Adrenal gland (tissue), 12 donors: ENCODE data around the gene JARID2. TPM values are rescaled to one million over a fixed set of nuclear protein-coding genes. Genes with fewer than 3 reads are reported as not detected.

Experiments
- DNase-seq, 7 donors: peaks; one replicate each; pipeline ENCODE4 v3.0.0-alpha.2; 2019 to 2020
- H3K27ac ChIP-seq, 5 donors: fragments of 200-600 bp; sonication (generic) in 4 of 5; 1 replicate in 3 of 5; 2 replicates in 2 of 5; pipeline versions ENCODE4 v1.5.1 to v1.8.0; 2016 to 2020; ENCODE audit warnings: mild to moderate bottlenecking in 1 of 5
- H3K27me3 ChIP-seq: fragments of 200-600 bp; 2 replicates; pipeline ENCODE4 v1.8.0; 2021
- H3K36me3 ChIP-seq, 2 donors: fragments of 200-600 bp; replicated peaks in 1 of 2; 1 replicate in 1 of 2; 2 replicates in 1 of 2; pipeline versions ENCODE4 v1.5.1 to v1.8.0; 2018 to 2022
- H3K4me1 ChIP-seq, 2 donors: fragments of 200-600 bp; replicated peaks in 1 of 2; 1 replicate in 1 of 2; 2 replicates in 1 of 2; pipeline versions ENCODE4 v1.5.1 to v1.8.0; 2018 to 2021
- H3K4me3 ChIP-seq, 4 donors: fragments of 200-600 bp; sonication (generic) in 3 of 4; one replicate each; pipeline ENCODE4 v1.5.1; 2016 to 2018
- H3K9me3 ChIP-seq, 3 donors: fragments of 200-600 bp; sonication (generic) in 1 of 3; replicated peaks in 1 of 3; 1 replicate in 2 of 3; 2 replicates in 1 of 3; pipeline versions ENCODE4 v1.5.1 to v1.8.0; 2016 to 2021
- POLR2A ChIP-seq, 2 donors: fragments of 450-650 bp; IDR thresholded peaks; one replicate each; pipeline ENCODE4 v1.6.1; 2017; ENCODE audit warnings: antibody characterized with exemption in 2 of 2, mild to moderate bottlenecking in 2 of 2, moderate library complexity in 1 of 2
- WGBS, 4 donors: extraction: QIAGEN DNeasy Blood & Tissue Kit in 2 of 4; methylation state at CpG; one replicate each; pipeline versions ENCODE4 v1.1.5 to v1.1.7; 2013 to 2017; 5-methylcytosine and 5-hydroxymethylcytosine counted together
- intact Hi-C, 2 donors: fragments of 100-400 bp; cut with DNase I; formaldehyde crosslinking; loops; one replicate each; pipeline versions ENCODE4 v1.14.1 to v1.15.0; 2022 to 2023
- polyA plus RNA-seq, 3 donors: library from polyadenylated mRNA; stranded (reverse); fragments of 200-250 nt in 2 of 3; fragments of 350-450 nt in 1 of 3; fragmentation: Illumina TruSeq in 1 of 3; extraction: RNeasy Lipid Tissue Mini Kit (QIAGEN cat#74804) in 1 of 3; gene quantifications; one replicate each; pipeline ENCODE4 v1.2.3, GENCODE V29; 2013 to 2014
- total RNA-seq, 9 donors: library from RNA; depleted of rRNA in 4 of 9; stranded (reverse); fragments of >200 nt in 4 of 9; fragments of 120-200 nt in 1 of 9; fragmentation: NEBNext Ultra II Directional in 1 of 9; extraction: Animal tissue kit (Norgen Biotek cat#: 25700) in 1 of 9; gene quantifications; one replicate each; pipeline versions ENCODE4 v1.1.0 to v1.2.4, GENCODE V29; 2013 to 2023
- TF ChIP-seq, protein P1 (sequence below), 6 experiments: fragments of 450-650 bp in 4 of 6; fragments of 200-600 bp in 2 of 6; sonication (generic) in 1 of 6; IDR thresholded peaks; 1 replicate in 5 of 6; 2 replicates in 1 of 6; pipeline versions ENCODE4 v1.5.1 to v1.8.0; 2016 to 2021; ENCODE audit warnings: antibody characterized with exemption in 6 of 6, mild to moderate bottlenecking in 2 of 6, moderate library complexity in 1 of 6
- donor health status: healthy with polysubstance abuse.
- donor health status: Bipolar disorder and iron deficiency.
- donor health status: DM: yes; HTN: yes; CAD: no.
- donor health status: DM: no; HTN: no; CAD: no.
- donor health status: DM: no; HTN: no; CAD: no.
- donor health status: DM: yes; HTN: yes; CAD: no.

Gene JARID2
- total and polyA plus RNA-seq, 12 donors: 3.0 to 13.6 (median 8.2) TPM

DNA sequence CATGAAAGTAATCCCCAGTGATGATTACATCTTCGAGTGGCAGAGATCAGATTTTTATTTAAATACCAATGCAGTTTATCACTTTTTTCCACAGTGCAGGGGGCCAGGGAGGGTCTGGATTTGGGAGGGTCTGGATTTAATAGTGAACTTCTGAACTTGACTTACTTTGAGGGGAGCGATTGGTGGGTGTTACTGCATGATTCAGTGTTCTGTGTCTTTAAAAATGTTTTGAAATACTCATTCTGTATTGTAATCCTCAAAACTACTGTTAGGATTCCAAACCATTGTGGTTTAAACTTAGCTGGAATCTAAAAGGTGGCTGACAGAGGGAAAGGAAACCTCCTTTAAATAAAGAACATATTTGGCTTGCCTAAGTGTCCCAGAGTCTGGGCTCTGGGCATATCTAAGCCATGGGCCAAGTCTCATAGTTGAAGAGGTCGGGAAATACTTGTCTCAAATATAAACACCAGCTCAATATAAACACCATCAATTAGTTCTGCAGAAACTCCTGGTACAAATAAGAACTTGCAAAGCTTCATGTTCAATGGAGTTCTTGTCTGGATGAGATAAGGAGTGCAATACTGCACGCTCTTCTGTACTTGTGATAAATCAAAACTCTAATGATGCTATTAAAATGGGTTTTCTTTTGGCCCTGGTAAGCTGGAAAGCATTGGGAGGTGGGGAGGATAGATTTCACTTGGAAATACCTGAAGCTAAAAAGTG is 14.4 kb downstream of the JARID2 start:
- intact Hi-C loops: no loop called here
- 47 to 61% (median 54%) methylated on average over 4 of the region's 4 CpGs for WGBS, 4 donors
- TF ChIP-seq, protein P1, sequence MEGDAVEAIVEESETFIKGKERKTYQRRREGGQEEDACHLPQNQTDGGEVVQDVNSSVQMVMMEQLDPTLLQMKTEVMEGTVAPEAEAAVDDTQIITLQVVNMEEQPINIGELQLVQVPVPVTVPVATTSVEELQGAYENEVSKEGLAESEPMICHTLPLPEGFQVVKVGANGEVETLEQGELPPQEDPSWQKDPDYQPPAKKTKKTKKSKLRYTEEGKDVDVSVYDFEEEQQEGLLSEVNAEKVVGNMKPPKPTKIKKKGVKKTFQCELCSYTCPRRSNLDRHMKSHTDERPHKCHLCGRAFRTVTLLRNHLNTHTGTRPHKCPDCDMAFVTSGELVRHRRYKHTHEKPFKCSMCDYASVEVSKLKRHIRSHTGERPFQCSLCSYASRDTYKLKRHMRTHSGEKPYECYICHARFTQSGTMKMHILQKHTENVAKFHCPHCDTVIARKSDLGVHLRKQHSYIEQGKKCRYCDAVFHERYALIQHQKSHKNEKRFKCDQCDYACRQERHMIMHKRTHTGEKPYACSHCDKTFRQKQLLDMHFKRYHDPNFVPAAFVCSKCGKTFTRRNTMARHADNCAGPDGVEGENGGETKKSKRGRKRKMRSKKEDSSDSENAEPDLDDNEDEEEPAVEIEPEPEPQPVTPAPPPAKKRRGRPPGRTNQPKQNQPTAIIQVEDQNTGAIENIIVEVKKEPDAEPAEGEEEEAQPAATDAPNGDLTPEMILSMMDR (IDR thresholded peaks at IDR 0.05): no peak
- no peak for TF ChIP-seq POLR2A (IDR thresholded peaks at IDR 0.05)
- peak in 1 of 7 donors; percentile 28 for DNase-seq
- Histone ChIP-seq H3K4me1 (peaks cover 36 to 72% of the 10 kb centered on the region in 2 donors), H3K27me3 (no peaks in the 10 kb centered on the region), H3K36me3 (no peaks in the 10 kb centered on the region), H3K4me3 (no peak overlapping the region), H3K27ac (no peak overlapping the region), H3K9me3 (no peaks in the 10 kb centered on the region)

DNA sequence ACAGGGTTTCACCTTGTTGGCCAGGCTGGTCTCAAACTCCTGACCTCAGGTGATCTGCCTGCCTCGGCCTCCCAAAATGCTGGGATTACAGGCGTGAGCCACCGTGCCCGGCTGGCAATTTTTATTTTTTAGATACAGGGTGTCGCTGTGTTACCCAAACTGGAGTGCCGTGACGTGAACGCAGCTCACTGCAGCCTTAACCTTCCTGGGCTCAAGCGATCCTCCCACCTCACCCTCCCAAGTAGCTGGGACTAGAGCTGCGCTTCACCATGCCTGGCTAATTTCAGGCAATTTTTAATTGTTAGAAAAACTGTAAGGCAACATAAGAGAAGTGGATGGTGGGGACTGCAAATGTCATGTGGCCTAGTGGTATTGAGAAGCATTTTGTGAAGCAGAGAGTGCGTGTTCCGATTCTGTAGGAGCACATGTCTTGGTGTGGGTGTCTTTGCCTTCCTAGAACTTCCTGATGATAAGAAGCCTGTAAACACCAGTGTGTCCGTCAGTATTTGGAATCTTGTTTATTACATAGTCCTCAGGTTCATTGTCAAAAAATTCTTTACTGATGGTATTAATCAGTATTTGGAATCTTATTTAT is 18.0 kb downstream of the JARID2 start:
- Histone ChIP-seq H3K27me3 (no peaks in the 10 kb centered on the region), H3K4me3 (no peak overlapping the region), H3K27ac (no peak overlapping the region), H3K4me1 (peaks cover 50 to 77% of the 10 kb centered on the region in 2 donors), H3K9me3 (no peaks in the 10 kb centered on the region), H3K36me3 (no peaks in the 10 kb centered on the region)
- WGBS, 4 donors: 87 to 93% (median 88%) methylated on average over 13 of the region's 13 CpGs
- no peak for DNase-seq
- TF ChIP-seq, protein P1 (IDR thresholded peaks at IDR 0.05): no peak
- TF ChIP-seq POLR2A (IDR thresholded peaks at IDR 0.05): no peak
- intact Hi-C loops: no loop called here

DNA sequence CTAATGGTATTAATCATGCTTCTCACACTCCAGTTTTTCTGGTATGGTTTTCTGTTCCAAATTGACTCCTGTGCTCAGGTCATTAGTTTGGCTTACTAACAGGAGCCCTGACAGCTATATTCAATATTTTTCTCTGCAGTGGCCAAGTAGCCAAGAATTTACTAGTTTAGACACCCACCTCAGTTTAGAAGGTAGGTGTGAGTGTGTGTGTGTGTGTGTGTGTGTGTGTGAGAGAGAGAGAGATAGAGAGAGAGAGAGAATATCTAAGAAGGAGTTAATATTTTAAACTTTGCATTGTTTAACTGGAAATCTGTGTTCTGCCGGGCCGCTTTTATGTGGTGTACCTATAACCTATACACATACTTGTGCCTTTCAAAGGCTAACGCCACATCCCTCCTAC is 18.5 kb downstream of the JARID2 start:
- DNase-seq: no peak
- Histone ChIP-seq H3K27ac (peak overlapping the region in 1 of 5 donors; percentile 72), H3K36me3 (no peaks in the 10 kb centered on the region), H3K9me3 (no peaks in the 10 kb centered on the region), H3K4me1 (peaks cover 52 to 77% of the 10 kb centered on the region in 2 donors), H3K27me3 (no peaks in the 10 kb centered on the region), H3K4me3 (no peak overlapping the region)
- no peak for TF ChIP-seq POLR2A (IDR thresholded peaks at IDR 0.05)
- TF ChIP-seq, protein P1 (IDR thresholded peaks at IDR 0.05): no peak
- WGBS, 4 donors: 78 to 81% (median 80%) methylated on average over 3 of the region's 3 CpGs
- intact Hi-C loops: no loop called here

DNA sequence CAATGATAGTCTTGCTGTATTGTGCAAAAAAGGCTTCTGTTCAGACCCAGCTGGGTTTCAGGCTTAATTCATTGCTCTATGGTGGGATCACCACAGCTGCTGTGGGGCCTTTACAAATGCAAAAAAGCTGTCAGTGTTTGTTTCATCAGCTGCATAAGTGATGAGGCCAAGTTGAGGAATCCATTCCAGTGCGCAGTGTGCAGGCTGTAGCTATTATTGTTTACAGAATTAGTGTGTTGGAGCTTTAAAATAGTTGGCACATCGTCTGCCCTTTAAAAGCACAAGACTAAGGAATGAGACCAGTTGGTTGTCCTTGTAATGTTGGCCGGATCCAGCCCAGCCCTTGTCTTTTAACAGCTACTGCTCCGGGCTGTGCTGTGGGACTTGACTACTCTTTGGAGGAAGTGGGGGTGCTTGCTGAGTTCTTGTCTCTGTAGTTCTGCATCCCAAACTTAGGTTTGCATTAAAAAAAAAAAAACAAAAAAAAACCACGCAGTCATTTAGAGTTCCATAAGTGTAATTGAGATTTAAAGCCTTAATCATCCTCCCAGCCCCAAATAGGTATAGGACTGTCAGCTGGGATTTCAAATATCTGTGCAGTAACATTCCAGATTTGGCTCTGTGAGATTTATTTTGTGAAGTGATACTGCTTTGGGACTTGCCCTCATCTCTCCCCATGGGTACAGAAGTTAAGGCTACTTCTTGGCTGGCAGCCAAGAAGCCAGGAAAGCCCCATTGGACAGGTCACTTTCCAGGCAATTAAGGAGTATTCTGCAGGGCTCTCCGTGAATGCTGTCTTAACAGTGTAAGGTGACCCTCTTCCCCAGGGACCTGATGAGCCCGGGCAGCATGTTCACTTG is 19.3 kb downstream of the JARID2 start:
- intact Hi-C loops: no loop called here
- DNase-seq: peak in 6 of 7 donors; percentile 49 to 77 (median 63)
- 15 to 39% (median 20%) methylated on average over 5 to 7 of the region's 7 CpGs for WGBS, 4 donors
- Histone ChIP-seq H3K4me3 (peak overlapping the region in 1 of 4 donors; percentile 35), H3K27me3 (no peaks in the 10 kb centered on the region), H3K9me3 (no peaks in the 10 kb centered on the region), H3K36me3 (no peaks in the 10 kb centered on the region), H3K27ac (peak overlapping the region in 3 of 5 donors; percentile 37 to 72 (median 47)), H3K4me1 (peaks cover 51 to 74% of the 10 kb centered on the region in 2 donors)
- peak in 1 of 2 donors; percentile 14 for TF ChIP-seq POLR2A (IDR thresholded peaks at IDR 0.05)
- TF ChIP-seq, protein P1 (IDR thresholded peaks at IDR 0.05): no peak
